ENCODE measurements around the gene ARMS2.

Gene ARMS2

DNA sequence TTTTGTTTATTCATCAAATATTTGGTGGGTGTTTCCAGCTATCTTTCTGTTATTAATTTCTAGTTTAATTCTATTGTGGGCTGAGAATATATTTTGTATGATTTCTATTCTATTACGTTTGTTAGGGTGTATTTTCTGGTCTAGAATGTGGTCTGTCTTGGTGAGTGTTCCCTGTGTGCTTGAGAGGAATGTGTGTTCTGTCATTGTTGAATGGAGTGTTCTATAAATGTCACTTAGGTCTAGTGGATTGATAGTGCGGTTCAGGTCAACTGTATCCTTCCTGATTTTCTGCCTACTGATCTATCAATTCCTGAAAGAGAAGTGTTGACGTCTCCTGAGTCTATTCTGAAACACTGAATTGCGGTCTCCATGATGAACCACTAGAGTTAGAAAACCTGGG lies 15.4 kb downstream of the ARMS2 start:
- Histone ChIP-seq H3K4me3 (ENCODE audit: low read depth, low read length) (no peak overlapping the region), H3K4me1 (no peaks in the 10 kb centered on the region), H3K36me3 (no peaks in the 10 kb centered on the region), H3K9me3 (no peaks in the 10 kb centered on the region), H3K27me3 (peaks cover 31% of the 10 kb centered on the region)
- no peak for DNase-seq
- TF ChIP-seq, protein P1, sequence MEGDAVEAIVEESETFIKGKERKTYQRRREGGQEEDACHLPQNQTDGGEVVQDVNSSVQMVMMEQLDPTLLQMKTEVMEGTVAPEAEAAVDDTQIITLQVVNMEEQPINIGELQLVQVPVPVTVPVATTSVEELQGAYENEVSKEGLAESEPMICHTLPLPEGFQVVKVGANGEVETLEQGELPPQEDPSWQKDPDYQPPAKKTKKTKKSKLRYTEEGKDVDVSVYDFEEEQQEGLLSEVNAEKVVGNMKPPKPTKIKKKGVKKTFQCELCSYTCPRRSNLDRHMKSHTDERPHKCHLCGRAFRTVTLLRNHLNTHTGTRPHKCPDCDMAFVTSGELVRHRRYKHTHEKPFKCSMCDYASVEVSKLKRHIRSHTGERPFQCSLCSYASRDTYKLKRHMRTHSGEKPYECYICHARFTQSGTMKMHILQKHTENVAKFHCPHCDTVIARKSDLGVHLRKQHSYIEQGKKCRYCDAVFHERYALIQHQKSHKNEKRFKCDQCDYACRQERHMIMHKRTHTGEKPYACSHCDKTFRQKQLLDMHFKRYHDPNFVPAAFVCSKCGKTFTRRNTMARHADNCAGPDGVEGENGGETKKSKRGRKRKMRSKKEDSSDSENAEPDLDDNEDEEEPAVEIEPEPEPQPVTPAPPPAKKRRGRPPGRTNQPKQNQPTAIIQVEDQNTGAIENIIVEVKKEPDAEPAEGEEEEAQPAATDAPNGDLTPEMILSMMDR (IDR thresholded peaks at IDR 0.05; ENCODE audit: low read depth, low read length): no peak

GRCh38 chr10:122471531-122472177 lies 17.2 kb downstream of the ARMS2 start:
- Histone ChIP-seq H3K36me3 (no peaks in the 10 kb centered on the region), H3K4me3 (ENCODE audit: low read depth, low read length) (no peak overlapping the region), H3K9me3 (no peaks in the 10 kb centered on the region), H3K4me1 (no peaks in the 10 kb centered on the region), H3K27me3 (peaks cover 16% of the 10 kb centered on the region)
- TF ChIP-seq, protein P1 (IDR thresholded peaks at IDR 0.05; ENCODE audit: low read depth, low read length): no peak
- DNase-seq: no peak

GRCh38 chr10:122473116-122473515 lies 18.7 kb downstream of the ARMS2 start:
- H3K4me3 ChIP-seq (ENCODE audit: low read depth, low read length): no peak overlapping the region
- TF ChIP-seq, protein P1 (IDR thresholded peaks at IDR 0.05; ENCODE audit: low read depth, low read length): no peak
- H3K9me3 ChIP-seq: no peaks in the 10 kb centered on the region
- peaks cover 10% of the 10 kb centered on the region for H3K27me3 ChIP-seq
- H3K4me1 ChIP-seq: no peaks in the 10 kb centered on the region
- H3K36me3 ChIP-seq: no peaks in the 10 kb centered on the region
- DNase-seq: no peak

GRCh38 chr10:122474131-122474818 lies 19.8 kb downstream of the ARMS2 start:
- Histone ChIP-seq H3K36me3 (no peaks in the 10 kb centered on the region), H3K4me1 (no peaks in the 10 kb centered on the region), H3K4me3 (ENCODE audit: low read depth, low read length) (no peak overlapping the region), H3K9me3 (no peaks in the 10 kb centered on the region), H3K27me3 (peaks cover 9% of the 10 kb centered on the region)
- TF ChIP-seq, protein P1 (IDR thresholded peaks at IDR 0.05; ENCODE audit: low read depth, low read length): no peak
- no peak for DNase-seq

DNA sequence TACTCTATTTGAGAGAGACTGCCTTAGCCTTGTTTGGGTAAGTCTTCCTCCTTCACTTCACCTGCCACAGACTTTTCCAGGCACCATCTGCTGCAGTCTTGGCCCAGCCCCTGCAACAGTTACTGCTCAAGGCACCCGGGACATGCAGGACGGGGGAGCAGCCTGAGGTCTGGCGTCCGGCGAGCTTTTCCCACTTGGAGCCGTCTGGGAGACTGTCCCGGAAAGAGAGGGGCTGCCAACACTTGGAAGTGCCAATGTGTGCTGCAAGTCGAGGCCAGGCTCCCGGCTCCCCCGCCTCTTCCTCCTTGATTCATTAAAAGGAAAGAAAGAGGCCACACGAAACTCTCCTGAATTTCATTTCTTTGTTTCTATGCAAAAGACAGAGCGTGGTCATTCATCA lies 20.6 kb downstream of the ARMS2 start:
- Histone ChIP-seq H3K36me3 (no peaks in the 10 kb centered on the region), H3K4me3 (ENCODE audit: low read depth, low read length) (no peak overlapping the region), H3K4me1 (no peaks in the 10 kb centered on the region), H3K9me3 (no peaks in the 10 kb centered on the region), H3K27me3 (peaks cover 6% of the 10 kb centered on the region; the same call in 1 of the 2 replicates)
- DNase-seq: no peak
- TF ChIP-seq, protein P1 (IDR thresholded peaks at IDR 0.05; ENCODE audit: low read depth, low read length): no peak
